ENCODE results near the gene C1QTNF8. TPM values are rescaled to one million over a fixed set of nuclear protein-coding genes. Genes with fewer than 3 reads are reported as not detected.

The C1QTNF8 gene
- polyA plus RNA-seq, 12 donors = not detected

- DNase-seq = no peak
Observed at GRCh38 chr16:1109648-1110047, 13.6 kb upstream of the C1QTNF8 start.

- no peak for DNase-seq
Observed at GRCh38 chr16:1108299-1109252, 12.5 kb upstream of the C1QTNF8 start.

GRCh38 chr16:1107731-1108130, 11.7 kb upstream of the C1QTNF8 start:
- no peak for DNase-seq

- DNase-seq = no peak
Observed at GRCh38 chr16:1107141-1107540, 11.1 kb upstream of the C1QTNF8 start.

- DNase-seq = no peak
Observed at GRCh38 chr16:1106659-1107058, 10.6 kb upstream of the C1QTNF8 start.

GRCh38 chr16:1105888-1106620, 10.0 kb upstream of the C1QTNF8 start:
- DNase-seq = peak; percentile 42

GRCh38 chr16:1103636-1103980, 7.6 kb upstream of the C1QTNF8 start:
- DNase-seq = no peak

GRCh38 chr16:1102921-1103635, 7.0 kb upstream of the C1QTNF8 start:
- DNase-seq = peak; percentile 38

GRCh38 chr16:1102333-1102700, 6.3 kb upstream of the C1QTNF8 start:
- no peak for DNase-seq

- DNase-seq = no peak
Observed at GRCh38 chr16:1101573-1102332, 5.7 kb upstream of the C1QTNF8 start.

GRCh38 chr16:1101133-1101532, 5.1 kb upstream of the C1QTNF8 start:
- no peak for DNase-seq

GRCh38 chr16:1100084-1100800, 4.2 kb upstream of the C1QTNF8 start:
- DNase-seq = no peak

- no peak for DNase-seq
Observed at GRCh38 chr16:1099189-1100083, 3.4 kb upstream of the C1QTNF8 start.

- DNase-seq = no peak
Observed at GRCh38 chr16:1098266-1098991, 2.4 kb upstream of the C1QTNF8 start.

- DNase-seq = no peak
Observed at GRCh38 chr16:1097800-1098199, 1.8 kb upstream of the C1QTNF8 start.

GRCh38 chr16:1097156-1097555, 1.1 kb upstream of the C1QTNF8 start:
- no peak for DNase-seq

- DNase-seq = no peak
Observed at GRCh38 chr16:1095450-1096168, 435 bp downstream of the C1QTNF8 start.
